UCSD-AML1 (cell line): Measurements from ENCODE around the gene SPRR2D.
"Not testable (repeated sequence)": the region's sequence is repeated elsewhere in the genome, so short reads cannot be mapped to it uniquely, and the experiment has no call there.

Source experiments
- DNase-seq: peaks from one replicate; lab custom pipeline; 2025; ENCODE audit not compliant: unreplicated experiment; lab: John Stamatoyannopoulos, UW

Gene SPRR2D

DNA sequence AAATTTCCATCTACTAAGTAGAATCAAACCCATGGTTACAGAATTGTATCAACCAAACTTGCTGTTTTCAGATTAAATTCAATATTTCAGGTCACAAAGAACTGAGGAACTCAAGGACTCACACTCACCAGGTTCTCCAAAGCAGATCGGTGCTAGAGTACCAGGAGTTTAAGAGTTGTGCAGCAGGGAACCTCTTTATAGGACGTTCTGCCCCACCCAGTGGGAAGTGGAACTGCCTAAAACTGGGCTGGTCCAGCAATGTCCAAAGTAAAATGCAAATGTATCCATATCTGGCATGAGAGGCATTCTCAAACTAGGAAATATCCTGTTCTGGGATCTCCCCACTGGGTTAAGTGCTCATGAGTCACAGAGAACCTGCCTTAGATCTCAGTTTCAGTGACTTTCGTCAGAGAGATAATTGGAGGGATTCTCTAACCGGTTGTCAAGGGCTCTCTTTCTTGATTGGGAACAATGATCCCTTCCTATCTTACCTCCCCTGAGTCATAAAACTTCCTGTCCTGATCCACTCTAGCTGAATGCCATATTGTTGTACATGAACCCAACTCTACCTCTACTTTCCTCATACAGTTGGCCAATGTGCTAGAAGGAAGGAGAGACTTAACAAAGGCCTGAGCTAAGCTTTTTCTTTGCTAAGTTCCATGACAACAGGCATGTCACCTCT is at the start of gene SPRR2D:
Gene SPRR2D (minus strand): TSS at position 171 of the 682 bp plus-strand sequence. CDS start 774 bp downstream, outside the sequence.
- no peak for DNase-seq

DNA sequence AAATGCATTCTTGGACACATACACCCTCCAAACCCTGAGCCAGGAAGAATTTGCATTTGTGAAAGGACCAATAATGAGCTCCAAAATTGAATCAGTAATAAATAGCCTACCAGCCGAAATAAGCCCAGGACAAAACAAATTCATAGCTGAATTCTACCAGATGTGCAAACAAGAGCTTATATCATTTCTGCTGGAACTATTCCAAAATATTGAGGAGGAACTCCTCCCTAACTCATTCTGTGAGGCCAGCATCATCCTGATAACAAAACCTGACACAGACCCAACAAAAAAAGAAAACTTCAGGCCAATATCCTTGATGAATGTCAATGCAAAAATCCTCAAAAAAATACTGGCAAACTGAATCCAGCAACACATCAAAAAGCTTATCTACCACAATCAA is 46.7 kb upstream of the SPRR2D start:
- DNase-seq: no peak

DNA sequence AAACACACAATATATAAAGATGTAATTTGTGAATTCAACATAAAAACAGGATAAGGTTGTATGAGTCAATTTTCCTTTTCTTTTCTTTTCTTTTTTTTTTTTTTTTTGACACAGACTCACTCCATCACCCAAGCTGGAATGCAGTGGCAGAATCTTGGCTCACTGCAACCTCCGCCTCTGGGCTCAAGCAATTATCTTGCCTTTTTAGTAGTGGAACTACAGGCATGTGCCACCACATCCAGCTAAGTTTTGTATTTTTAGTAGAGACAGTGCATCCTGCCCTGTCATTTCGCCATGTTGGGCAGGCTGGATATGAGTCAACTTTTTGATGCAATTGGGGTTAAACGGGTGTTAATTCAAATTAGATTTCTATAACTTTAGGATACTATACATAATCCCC is 40.8 kb upstream of the SPRR2D start:
- no peak for DNase-seq

DNA sequence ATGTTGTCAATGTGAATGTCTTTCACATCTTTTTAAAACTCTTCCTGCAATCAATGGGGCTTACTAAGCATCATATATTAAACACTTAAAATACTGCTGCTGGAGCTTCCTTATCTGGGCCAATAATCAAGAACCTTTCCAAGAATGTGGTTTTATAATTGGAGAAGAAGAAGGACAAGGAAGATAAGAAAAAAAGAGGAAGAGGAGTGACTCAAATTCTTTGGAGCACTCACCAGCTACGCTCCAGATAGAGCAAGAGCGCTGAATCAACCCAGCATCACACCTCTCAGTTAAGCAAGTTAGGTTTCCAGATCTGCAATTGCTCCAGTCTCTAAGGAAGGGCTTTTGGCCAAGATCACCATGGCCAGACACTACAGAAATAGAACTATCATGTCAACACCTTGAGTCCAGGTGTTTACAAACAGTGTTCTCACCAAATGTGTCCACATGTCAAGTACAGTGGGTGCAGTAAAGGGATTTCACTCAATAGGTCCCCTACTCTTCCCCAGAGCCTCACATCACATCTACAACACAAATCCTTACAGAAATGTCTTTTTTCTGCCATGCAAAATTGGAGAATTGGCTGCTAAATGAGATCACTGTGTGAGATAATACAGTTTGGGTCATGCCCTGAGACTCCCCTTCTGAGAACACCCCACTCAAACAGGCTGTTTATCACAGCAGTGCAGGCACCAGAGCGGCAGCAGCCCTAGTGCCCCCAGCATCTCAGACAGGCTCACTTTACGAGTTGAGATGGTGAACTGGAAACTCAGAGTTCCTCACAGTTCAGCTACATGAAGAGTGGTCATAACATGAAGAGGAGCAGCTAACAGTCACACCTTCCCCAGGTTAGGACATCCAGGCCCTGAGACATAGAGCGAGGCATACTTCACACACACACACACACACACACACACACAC is 32.1 kb upstream of the SPRR2D start:
- no peak for DNase-seq

DNA sequence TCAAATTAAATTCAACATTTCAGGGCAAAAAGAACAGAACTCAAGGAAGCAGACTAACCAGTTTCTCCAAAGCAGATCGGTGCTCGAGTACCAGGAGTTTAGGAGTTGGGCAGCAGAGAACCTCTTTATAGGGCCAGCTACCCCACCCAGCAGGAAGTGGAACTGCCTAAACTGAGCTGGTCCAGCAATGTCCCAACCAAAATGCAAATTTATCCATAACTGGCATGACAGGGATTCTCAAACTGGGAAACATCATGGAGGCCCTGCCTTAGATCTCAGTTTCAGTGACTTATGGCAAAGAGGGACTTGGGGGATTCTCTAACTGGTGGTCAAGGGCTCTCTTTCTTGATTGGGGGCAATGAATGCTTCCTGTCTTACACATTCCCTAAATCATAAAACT is 30.6 kb upstream of the SPRR2D start, which contains the start of gene SPRR2B:
Gene SPRR2B (minus strand): TSS at position 101 of the 400 bp plus-strand sequence. CDS start 772 bp downstream, outside the sequence.
- no peak for DNase-seq

DNA sequence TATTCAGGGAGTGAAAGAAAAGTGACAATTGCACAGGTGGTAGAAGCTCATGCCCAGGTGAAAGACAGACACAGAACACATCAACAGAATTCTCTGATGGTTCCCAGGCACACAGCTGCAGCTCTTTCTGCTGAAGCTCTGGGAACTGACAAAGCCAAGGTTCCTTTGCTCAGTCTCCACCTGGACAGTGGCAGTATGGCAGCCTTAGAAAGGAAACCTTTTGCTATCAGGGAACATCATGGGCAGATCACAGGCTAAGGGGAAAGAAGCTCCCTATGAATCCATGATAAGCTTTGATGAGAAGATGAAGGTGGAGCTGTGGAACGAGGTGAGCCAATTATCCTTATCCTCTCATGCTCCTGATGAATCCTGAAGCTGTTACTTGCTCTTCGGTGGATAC is 29.3 kb upstream of the SPRR2D start:
- DNase-seq: no peak

DNA sequence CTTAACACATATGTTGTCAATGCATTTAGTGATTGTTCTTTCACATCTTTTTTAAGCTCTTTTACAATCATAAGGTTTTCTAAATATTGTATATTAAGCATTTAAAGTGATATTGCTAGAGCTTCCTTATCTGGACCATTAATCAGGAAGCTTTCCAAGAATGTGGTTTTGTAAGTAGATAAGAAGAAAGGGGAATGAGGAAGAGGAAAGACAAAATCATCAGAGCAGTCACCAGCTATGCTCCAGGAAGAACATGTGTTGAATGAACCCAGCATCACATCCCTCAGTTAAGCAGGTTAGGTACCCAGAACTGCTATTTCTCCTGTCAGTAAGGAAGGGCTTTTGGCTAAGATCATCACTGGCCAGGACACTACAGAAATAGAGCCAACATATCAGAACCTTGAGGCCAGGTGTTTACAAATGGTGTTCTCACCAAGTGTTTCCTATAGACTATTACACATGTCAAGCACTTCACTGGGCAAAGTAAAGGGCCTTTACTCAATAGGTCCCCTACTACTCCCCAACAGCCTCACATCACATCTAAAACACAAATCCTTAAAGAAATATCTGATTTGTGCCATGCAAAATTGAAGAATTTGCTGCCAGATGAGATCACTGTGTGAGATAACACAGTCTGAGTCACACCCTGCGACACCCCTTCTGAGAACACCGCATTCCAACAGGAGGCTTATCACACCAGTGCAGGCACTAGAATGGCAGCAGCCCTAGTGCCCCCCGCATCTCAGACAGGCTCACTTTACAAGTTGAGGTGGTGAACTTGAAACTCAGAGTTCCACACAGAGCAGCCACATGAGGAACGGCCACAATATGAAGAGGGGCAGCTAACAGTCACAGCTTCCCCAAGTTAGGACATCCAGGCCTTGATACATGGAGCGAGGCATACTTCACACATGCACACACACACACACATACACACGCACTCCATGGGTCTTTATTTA is 18.2 kb upstream of the SPRR2D start:
- no peak for DNase-seq

DNA sequence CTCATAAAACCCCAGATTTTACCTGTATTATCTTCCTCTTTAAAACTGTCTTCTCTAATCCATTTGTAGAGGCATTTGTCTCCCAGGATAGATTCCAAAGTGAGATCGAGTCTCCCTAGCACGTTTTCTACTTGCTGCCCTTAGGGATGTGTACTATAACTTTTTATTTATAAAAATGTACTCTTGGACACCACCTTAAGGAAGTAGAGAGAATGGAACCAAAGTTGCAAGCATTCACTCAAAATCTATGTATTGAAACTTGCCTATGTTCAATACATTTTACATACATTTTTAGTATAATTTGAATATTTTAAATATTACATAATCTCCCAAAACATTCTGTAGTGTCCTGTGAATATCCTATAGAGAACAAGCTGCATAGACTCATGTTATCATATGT is 17.2 kb upstream of the SPRR2D start:
- no peak for DNase-seq

DNA sequence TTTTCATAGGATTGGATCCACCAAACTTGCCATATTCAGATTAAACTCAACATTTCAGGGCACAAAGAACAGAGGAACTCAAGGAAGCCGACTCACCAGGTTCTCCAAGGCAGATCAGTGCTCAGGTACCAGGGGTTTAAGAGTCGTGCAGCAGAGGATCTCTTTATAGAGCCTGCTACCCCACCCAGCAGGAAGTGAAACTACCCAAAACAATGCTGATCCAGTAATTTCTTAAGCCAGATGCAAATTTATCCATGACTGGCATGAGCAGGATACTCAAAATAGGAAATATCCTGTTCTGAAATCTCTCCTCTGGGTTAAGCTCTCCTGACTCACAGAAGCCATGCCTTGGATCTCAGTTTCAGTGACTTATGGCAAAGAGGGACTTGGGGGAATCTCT is 16.5 kb upstream of the SPRR2D start, which contains the start of gene SPRR2A:
Gene SPRR2A (minus strand): TSS at position 138 of the 400 bp plus-strand sequence. CDS start 777 bp downstream, outside the sequence.
- DNase-seq: no peak

DNA sequence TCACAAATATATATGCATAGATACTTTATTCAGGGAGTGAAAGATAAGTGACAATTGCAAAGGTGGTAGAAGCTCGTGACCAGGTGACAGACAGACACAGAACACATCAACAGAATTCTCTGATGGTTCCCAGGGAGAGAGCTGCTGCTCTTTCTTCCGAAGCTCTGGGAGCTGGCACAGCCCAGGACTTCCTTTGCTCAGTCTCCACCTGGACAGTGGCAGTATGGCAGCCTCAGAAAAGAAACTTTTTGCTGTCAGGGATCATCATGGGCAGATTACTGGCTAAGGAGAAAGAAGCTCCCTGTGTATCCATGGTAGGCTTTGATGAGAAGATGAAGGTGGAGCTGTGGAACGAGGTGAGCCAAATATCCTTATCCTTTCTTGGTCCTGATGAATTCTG is 15.2 kb upstream of the SPRR2D start:
- DNase-seq: not testable (repeated sequence)

DNA sequence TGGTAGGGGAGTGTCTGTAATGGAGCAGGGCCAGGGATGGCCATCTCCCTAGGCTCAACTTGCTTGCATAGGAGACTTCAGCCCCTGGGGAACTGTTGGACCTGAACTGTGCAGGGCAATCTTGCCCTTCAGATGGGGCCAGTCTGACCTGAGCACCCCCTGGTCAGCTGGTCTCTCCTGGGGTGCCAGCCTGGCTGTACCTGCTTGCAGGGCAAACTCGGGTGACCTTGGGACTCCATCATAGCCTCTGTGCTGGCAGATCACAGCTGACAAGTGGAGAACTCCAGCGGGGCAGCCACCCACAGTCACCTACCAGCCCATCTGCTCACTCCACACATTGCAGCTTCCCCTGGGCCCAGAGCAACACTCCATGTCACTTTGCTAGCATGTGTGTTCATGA is 8.3 kb upstream of the SPRR2D start:
- no peak for DNase-seq

DNA sequence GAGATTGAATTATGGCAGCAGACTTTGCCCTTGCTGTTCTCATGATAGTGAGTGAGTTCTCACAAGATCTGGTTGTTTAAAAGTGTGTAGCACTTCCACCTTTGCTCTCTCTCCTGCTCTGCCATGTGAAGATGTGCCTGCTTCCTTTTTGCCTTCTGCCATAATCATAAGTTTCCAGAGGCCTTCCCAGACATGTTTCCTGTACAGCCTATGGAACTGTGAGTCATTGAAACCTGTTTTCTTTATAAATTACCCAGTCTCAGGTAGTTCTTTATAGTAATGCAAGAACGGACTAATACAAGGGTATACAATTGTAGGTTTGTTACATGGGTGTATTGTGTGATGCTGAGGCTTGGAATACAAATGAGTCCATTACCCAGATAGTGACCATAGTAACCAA is 5.7 kb downstream of the SPRR2D start:
- no peak for DNase-seq

DNA sequence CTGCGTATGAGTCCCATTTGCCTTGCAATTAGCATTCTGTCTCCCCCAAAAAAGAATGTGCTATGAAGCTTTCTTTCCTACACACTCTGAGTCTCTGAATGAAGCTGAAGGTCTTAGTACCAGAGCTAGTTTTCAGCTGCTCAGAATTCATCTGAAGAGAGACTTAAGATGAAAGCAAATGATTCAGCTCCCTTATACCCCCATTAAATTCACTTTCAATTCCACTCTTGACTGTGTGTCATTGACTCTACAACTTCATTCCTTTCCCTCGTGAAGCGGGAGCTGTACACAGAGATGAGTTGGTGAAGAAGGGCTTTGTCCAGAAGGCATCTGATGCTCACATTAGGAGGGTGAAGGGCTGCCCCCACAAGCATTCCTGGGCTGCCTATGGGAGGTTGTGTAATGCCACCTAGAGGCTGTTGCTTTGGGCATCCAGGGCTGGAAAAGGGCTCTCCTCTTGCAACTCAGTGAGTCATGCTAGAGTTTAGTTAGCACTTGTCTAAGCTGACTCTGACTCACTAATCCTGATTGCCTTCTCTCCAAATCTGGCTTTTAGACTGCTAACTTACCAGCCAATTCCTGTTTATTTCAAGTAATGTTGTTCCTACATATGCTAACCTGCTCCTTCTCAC is 8.1 kb downstream of the SPRR2D start:
- DNase-seq: no peak

DNA sequence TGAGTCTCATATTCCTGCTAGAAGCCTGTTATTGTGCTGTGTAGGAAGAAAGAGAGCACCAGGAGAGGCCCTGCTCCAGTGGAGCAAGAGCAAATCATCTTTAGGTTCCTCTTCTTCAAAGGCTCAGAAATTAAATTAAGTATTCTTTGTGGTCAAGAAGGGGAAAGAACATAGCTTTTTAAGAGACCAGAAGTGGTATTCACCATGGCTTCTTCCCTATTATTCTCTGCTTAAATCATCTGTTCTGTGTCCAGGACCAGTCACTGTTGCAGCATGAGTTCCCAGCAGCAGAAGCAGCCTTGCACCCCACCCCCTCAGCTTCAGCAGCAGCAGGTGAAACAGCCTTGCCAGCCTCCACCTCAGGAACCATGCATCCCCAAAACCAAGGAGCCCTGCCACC is 8.8 kb downstream of the SPRR2D start:
- no peak for DNase-seq

DNA sequence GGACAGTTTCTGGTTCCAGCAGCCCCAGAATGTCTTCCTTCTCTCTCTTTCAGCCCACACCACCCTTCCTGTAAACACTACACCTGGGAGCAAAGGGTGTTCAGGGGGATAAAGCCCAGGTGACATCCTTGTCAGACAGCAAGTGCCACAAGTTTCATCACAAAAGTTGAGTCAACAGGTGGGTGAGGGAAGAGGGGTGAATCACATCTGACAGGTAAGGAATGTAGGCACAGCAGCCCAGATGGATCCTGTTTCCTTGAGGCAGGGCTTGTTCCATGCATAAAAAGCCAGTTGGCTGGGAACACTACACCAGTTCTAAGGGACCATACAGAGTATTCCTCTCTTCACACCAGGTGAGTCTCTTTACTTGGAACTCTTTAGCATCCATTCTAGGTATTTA is 10.0 kb downstream of the SPRR2D start, which contains the start of gene SPRR1B:
Gene SPRR1B (plus strand): TSS at position 309 of the 400 bp plus-strand sequence. CDS start 1,143 bp downstream, outside the sequence.
- DNase-seq: no peak

DNA sequence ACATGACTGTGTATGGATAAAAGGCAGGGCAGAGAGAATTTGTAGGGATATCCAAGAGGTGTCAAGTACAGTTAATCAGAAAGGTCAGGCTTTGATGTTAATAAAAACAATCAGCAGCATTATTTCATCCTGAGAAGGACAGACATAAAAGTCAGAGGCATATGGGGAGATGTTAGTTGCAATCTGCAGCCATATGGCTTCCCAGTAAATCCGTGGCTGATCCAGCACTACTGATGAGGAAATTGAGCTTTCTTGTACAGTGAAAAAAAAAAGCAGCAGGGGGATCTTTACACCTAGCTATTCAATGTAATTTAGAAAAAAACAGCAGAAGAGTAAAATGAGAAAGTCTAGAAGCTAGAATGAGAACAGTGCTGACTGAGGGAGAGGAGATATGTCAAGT is 12.2 kb downstream of the SPRR2D start:
- DNase-seq: no peak

DNA sequence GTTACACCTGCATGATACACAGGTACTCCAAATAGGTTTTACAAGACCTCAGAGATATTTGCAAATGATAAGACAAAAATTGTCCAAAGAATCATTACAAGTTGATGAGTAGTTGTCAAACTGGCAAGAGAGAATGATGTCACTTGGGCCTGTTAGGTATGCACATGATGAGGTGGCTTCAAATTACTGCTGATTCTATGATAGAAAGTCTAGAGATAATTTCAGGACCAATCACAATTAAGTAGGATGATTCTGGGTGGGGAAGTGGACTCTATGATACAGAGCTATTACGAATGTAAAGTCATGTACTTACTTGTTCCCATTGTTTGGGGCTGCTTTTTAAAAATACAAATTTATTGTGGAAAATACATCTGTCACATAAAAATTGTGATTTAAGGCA is 15.1 kb downstream of the SPRR2D start:
- no peak for DNase-seq

DNA sequence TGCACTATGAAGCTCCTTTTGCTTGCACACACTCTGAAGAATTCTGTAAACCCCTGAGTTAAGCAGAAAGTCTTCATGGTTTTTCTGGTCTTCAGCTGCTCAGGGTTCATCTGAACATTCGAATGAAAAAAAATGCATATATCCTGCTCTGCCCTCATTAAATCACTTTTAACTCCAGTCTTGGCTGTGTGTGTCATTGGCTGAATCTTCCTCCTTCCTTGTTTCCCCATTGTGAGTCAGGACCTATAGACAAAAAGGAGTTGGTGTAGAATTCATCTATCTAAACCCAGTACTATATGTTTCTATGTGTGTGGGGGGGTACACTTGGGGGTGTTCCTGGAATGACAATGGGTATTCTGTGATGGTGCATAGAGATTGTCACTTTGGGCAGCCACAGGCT is 16.5 kb downstream of the SPRR2D start:
- no peak for DNase-seq

DNA sequence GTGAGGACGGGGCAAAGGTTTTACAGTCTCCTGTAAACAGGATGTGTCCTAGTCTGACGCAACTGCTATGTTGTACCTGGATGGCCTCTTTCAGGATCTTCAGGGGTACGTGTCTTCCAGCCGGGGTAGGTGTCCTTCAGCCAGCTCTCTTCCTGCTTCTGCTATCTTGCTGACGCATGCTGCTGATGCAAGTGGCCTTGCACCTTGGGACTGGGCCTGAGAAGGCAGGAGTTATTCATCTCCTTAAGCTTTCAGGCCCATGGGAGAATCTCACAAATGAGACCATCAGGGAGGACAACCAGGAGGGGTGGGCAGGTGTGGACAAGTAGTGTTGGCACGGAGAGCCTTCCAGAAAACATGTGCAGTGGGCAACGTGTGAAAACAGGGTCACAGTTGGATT is 17.8 kb downstream of the SPRR2D start:
- no peak for DNase-seq

DNA sequence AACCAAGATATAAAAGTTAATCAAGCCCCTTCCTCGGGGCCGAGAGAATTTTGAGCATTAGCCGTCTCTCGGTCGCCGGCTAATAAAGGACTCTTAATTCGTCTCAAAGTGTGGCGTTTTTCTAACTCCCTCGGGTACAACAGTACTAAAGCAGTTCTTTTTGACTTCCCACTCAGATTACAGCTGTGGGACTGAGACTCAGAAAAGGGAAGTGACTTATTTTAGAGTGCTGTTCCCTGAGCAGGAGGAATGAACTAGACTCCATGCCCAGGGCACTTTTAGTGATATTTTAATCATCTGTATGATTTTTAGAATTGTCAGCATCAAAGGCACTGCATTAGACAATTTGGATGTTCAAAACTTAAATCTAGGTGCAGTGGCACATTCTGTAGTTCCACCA is 18.6 kb downstream of the SPRR2D start:
- not testable (repeated sequence) for DNase-seq
